Thyroid gland (tissue), 4 donors: ENCODE data around the gene OR2M5.

Experiments used
- CTCF ChIP-seq, 6 experiments: fragments of 200-600 bp in 3 of 6; fragments of 450-650 bp in 3 of 6; sonication (generic) in 3 of 6; IDR thresholded peaks; one replicate each; pipeline ENCODE4 v1.5.1; 2016 to 2019; ENCODE audit warnings: antibody characterized with exemption in 6 of 6, mild to moderate bottlenecking in 2 of 6, inconsistent platforms in 1 of 6, moderate library complexity in 1 of 6
- POLR2A ChIP-seq, 2 donors: fragments of 450-650 bp; IDR thresholded peaks; one replicate each; pipeline ENCODE4 v1.6.1; 2017; ENCODE audit warnings: antibody characterized with exemption in 2 of 2, mild to moderate bottlenecking in 2 of 2, moderate library complexity in 1 of 2

DNA sequence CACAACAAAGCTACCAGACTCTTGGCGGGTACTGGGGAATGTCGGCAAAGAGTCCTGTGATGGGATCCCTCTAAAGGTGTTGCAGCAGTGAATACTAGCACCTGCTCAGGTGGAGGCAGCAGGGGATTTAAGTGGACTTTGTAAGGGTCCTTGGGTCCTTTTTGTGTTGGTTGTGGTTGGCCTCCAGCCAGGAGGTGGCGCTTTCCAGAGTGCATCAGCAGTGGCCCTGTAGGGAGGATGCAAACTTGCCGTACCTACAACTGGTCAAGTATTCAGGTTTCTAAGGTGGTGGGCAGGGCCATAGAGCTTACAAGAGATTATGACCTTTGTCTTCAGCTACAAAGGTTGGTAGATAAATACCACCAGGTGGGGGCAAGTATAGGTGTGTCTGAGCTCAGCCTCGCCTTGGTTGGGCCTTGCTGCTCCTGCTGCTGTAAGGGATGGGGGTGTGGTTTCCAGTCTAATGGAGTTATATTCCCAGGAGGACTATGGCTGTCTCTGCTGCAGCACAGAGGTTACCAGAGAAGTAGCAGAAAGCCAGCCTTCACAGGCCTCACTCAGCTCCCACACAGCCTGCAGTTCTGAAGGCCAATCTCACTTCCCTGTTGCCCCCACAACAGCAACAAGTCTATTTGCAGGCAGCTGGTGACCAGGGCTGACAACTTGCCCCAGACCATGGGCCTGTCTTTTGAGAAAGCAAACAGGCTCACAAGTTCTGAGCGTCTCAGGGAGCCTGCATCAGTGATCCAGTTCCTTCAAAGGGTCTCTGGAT is 7.3 kb downstream of the OR2M5 start:
- TF ChIP-seq POLR2A (IDR thresholded peaks at IDR 0.05) (no peak), CTCF (IDR thresholded peaks at IDR 0.05) (no peak)
